GM10266 (cell line): Measurements from ENCODE around the gene GABRB2.

Source experiments
- DNase-seq: peaks from one replicate; pipeline ENCODE4 v3.0.0; 2012; ENCODE audit errors: extremely low spot score
- TF ChIP-seq, protein P1 (sequence below): IDR thresholded peaks from 2 replicates; pipeline ENCODE4 v1.5.1; 2012; ENCODE audit warnings: mild to moderate bottlenecking, low read depth; ENCODE audit not compliant: control insufficient read depth, insufficient read depth; ENCODE audit errors: missing control alignments

Gene GABRB2

GRCh38 chr5:161295721-161296250, 250.7 kb downstream of the GABRB2 start:
- no peak for DNase-seq
- TF ChIP-seq, protein P1, sequence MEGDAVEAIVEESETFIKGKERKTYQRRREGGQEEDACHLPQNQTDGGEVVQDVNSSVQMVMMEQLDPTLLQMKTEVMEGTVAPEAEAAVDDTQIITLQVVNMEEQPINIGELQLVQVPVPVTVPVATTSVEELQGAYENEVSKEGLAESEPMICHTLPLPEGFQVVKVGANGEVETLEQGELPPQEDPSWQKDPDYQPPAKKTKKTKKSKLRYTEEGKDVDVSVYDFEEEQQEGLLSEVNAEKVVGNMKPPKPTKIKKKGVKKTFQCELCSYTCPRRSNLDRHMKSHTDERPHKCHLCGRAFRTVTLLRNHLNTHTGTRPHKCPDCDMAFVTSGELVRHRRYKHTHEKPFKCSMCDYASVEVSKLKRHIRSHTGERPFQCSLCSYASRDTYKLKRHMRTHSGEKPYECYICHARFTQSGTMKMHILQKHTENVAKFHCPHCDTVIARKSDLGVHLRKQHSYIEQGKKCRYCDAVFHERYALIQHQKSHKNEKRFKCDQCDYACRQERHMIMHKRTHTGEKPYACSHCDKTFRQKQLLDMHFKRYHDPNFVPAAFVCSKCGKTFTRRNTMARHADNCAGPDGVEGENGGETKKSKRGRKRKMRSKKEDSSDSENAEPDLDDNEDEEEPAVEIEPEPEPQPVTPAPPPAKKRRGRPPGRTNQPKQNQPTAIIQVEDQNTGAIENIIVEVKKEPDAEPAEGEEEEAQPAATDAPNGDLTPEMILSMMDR = no peak

DNA sequence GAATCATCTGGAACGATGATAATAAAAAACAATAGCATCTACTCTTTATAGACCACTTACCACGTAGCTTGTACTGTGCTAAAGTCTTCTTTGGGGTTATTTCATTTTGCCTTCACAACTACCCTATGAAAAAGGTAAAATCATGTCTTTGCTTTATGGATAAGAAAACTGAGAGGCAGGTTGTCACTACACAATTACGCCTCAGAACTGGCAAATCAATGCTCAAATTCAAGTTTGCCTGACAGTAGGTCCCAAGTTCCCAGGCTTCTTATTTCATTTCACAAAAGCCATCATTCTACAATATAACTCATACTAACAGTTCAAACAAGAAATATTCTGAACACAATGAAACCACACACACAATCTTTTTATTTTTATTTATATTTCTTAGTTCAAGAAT, 258.5 kb downstream of the GABRB2 start:
- TF ChIP-seq, protein P1 = no peak
- DNase-seq = no peak

GRCh38 chr5:161287436-161287835, 259.1 kb downstream of the GABRB2 start:
- TF ChIP-seq, protein P1 = no peak
- no peak for DNase-seq

DNA sequence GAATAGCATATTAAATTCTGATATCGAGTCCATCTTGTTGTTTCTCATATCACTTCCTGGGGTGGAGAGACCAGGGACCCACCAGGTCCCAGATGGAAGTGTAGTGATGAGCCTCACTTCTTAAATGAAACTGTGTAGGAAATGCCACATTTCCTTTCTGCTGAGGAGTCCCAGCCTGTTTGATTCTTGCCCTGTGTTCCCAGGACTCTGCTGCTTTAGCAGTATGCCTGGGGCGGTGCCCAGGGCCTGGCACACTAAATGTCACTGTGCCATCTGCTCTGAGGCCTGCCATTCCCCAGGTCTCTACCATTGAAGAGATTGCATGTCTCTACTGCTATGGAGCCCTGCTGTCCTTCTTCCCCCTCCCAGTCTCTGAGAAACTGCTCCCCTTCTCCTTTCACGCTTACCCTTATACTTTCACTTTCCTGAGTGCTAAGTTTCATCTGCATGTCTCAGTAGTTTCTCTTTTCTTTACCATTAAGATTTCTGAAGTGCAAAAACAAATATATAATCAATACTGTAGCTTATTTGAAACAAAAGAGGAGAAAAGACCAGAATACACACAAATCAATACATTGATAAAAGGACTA, 260.4 kb downstream of the GABRB2 start:
- peak; percentile 32 for DNase-seq
- TF ChIP-seq, protein P1 = no peak

GRCh38 chr5:161284445-161284844, 262.1 kb downstream of the GABRB2 start:
- DNase-seq = no peak
- TF ChIP-seq, protein P1 = no peak

DNA sequence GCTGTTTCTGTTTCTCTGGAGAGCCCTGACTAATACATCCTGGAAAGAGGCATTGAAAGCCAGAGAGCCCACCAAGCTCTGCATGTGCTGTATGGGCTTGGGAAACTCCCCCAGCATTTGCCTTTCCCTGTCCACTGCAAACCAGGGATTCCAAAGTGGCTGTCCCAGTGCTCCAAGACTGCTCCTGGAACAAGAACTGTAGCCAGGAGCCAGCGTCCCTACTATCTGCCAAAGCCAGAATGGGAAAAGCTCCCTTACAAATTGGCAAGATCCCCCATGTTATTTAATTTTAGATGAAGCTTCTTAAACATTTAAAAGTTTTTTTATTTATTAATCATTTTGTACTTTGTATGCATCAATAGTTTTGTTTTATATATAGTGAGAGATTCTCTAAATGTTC, 263.2 kb downstream of the GABRB2 start:
- TF ChIP-seq, protein P1 = no peak
- no peak for DNase-seq
